CD14-positive monocyte (primary cell): ENCODE results near the gene CAMTA1. TPM values are rescaled to one million over a fixed set of nuclear protein-coding genes. Genes with fewer than 3 reads are reported as not detected.
A peak's percentile ranks its signal among the peaks of the same experiment; 100 is the strongest.

Experiments used
- DNase-seq, 3 donors: peaks; one replicate each; pipeline ENCODE4 v3.0.0-alpha.2; 2011 to 2022
- H2AFZ ChIP-seq: 2 replicates; pipeline ENCODE4 v1.6.0; 2012; ENCODE audit warnings: mild to moderate bottlenecking, low read depth, low read length, inconsistent platforms; ENCODE audit not compliant: insufficient read depth, poor library complexity, severe bottlenecking
- H3K27ac ChIP-seq, 2 donors: 1 replicate in 1 of 2; 2 replicates in 1 of 2; pipeline ENCODE4 v1.5.1; 2012 to 2013; ENCODE audit warnings: low read length in 2 of 2, control low read depth in 1 of 2, inconsistent platforms in 1 of 2, low read depth in 1 of 2, mild to moderate bottlenecking in 1 of 2
- H3K27me3 ChIP-seq, 2 donors: one replicate each; pipeline versions ENCODE4 v1.6.0 to v1.6.1; 2011 to 2013; ENCODE audit warnings: low read length in 2 of 2; ENCODE audit not compliant: control insufficient read depth in 2 of 2, insufficient read depth in 2 of 2
- H3K36me3 ChIP-seq, 2 donors: replicated peaks in 1 of 2; 1 replicate in 1 of 2; 2 replicates in 1 of 2; pipeline versions ENCODE4 v1.5.1 to v1.6.1; 2012 to 2013; ENCODE audit warnings: low read length in 2 of 2, control low read depth in 1 of 2, inconsistent platforms in 1 of 2, mild to moderate bottlenecking in 1 of 2; ENCODE audit not compliant: insufficient read depth in 2 of 2, control insufficient read depth in 1 of 2
- H3K4me1 ChIP-seq, 2 donors: 1 replicate in 1 of 2; 2 replicates in 1 of 2; pipeline versions ENCODE4 v1.5.1 to v1.6.1; 2012 to 2013; ENCODE audit warnings: low read length in 2 of 2, control low read depth in 1 of 2, inconsistent platforms in 1 of 2, mild to moderate bottlenecking in 1 of 2, moderate library complexity in 1 of 2; ENCODE audit not compliant: insufficient read depth in 2 of 2, control insufficient read depth in 1 of 2
- H3K4me2 ChIP-seq: replicated peaks from 2 replicates; pipeline ENCODE3; 2012; ENCODE audit warnings: low read length, moderate library complexity, mild to moderate bottlenecking; ENCODE audit not compliant: poor library complexity, severe bottlenecking; ENCODE audit errors: extremely low read depth
- H3K4me3 ChIP-seq, 3 experiments: fragments of 200-600 bp in 1 of 3; sonication (generic) in 1 of 3; replicated peaks in 1 of 3; 1 replicate in 2 of 3; 2 replicates in 1 of 3; pipeline ENCODE4 v1.5.1; 2011 to 2013; ENCODE audit warnings: low read length in 3 of 3, mild to moderate bottlenecking in 3 of 3, control low read depth in 2 of 3, low read depth in 2 of 3, inconsistent platforms in 1 of 3, moderate library complexity in 1 of 3
- H3K79me2 ChIP-seq: 2 replicates; pipeline ENCODE4 v1.6.0; 2012; ENCODE audit warnings: mild to moderate bottlenecking, control low read depth, inconsistent platforms, low read length, moderate library complexity; ENCODE audit not compliant: insufficient read depth
- H3K9ac ChIP-seq: 2 replicates; pipeline ENCODE4 v1.6.0; 2017; ENCODE audit warnings: low read length, mild to moderate bottlenecking; ENCODE audit not compliant: insufficient read depth, poor library complexity, severe bottlenecking
- H3K9me3 ChIP-seq, 2 donors: replicated peaks in 1 of 2; 1 replicate in 1 of 2; 2 replicates in 1 of 2; pipeline versions ENCODE4 v1.5.1 to v1.6.1; 2012 to 2013; ENCODE audit warnings: low read length in 2 of 2, control low read depth in 1 of 2; ENCODE audit not compliant: control insufficient read depth in 1 of 2, insufficient read depth in 1 of 2
- H4K20me1 ChIP-seq: 2 replicates; pipeline ENCODE4 v1.6.0; 2012; ENCODE audit warnings: mild to moderate bottlenecking, low read length, control low read depth, moderate library complexity; ENCODE audit not compliant: insufficient read depth
- H3K27ac Mint-ChIP-seq, 7 donors: one replicate each; pipeline ENCODE4 v1.8.0; 2020; ENCODE audit warnings: mild to moderate bottlenecking in 7 of 7, mixed read lengths in 7 of 7, moderate library complexity in 6 of 7, inconsistent platforms in 2 of 7
- H3K27me3 Mint-ChIP-seq, 3 donors: one replicate each; pipeline ENCODE4 v1.8.0; 2021 to 2022; ENCODE audit warnings: low read depth in 3 of 3, mild to moderate bottlenecking in 3 of 3, mixed read lengths in 3 of 3, moderate library complexity in 3 of 3, inconsistent platforms in 1 of 3
- H3K36me3 Mint-ChIP-seq, 2 donors: one replicate each; pipeline ENCODE4 v1.8.0; 2020; ENCODE audit warnings: mixed read lengths in 2 of 2, inconsistent platforms in 1 of 2, mild to moderate bottlenecking in 1 of 2
- H3K4me1 Mint-ChIP-seq: one replicate; pipeline ENCODE4 v1.8.0; 2020; ENCODE audit warnings: mild to moderate bottlenecking, mixed read lengths
- H3K4me3 Mint-ChIP-seq, 2 donors: one replicate each; pipeline ENCODE4 v1.8.0; 2020; ENCODE audit warnings: mild to moderate bottlenecking in 2 of 2, mixed read lengths in 2 of 2, moderate library complexity in 1 of 2
- H3K9me3 Mint-ChIP-seq, 7 donors: one replicate each; pipeline ENCODE4 v1.8.0; 2020 to 2022; ENCODE audit warnings: mixed read lengths in 7 of 7, mild to moderate bottlenecking in 6 of 7, moderate library complexity in 6 of 7, inconsistent platforms in 2 of 7
- WGBS: methylation state at CpG from one replicate; pipeline ENCODE4 v1.1.5; 2013; ENCODE audit warnings: missing lambda C conversion rate; ENCODE audit not compliant: insufficient coverage; 5-methylcytosine and 5-hydroxymethylcytosine counted together
- intact Hi-C, 2 donors: fragments of 100-400 bp; cut with micrococcal nuclease; formaldehyde crosslinking; loops; one replicate each; pipeline versions ENCODE4 v1.15.0 to v1.15.1; 2023
- polyA plus RNA-seq, 3 donors: library from polyadenylated mRNA; depleted of rRNA in 1 of 3; unstranded in 2 of 3; stranded (reverse) in 1 of 3; fragments of 300-500 nt in 2 of 3; fragments of >200 nt in 1 of 3; fragmentation: Illumina TruSeq in 2 of 3; gene quantifications; 1 replicate in 2 of 3; 2 replicates in 1 of 3; pipeline ENCODE4 v1.2.3, GENCODE V29; 2012 to 2021
- TF ChIP-seq, protein P1 (sequence below): fragments of 200-600 bp; IDR thresholded peaks from one replicate; pipeline ENCODE4 v1.8.0; 2022; ENCODE audit warnings: antibody characterized with exemption, mild to moderate bottlenecking

CAMTA1 gene
- polyA plus RNA-seq, 3 donors: 52.0 to 89.6 (median 78.3) TPM

DNA sequence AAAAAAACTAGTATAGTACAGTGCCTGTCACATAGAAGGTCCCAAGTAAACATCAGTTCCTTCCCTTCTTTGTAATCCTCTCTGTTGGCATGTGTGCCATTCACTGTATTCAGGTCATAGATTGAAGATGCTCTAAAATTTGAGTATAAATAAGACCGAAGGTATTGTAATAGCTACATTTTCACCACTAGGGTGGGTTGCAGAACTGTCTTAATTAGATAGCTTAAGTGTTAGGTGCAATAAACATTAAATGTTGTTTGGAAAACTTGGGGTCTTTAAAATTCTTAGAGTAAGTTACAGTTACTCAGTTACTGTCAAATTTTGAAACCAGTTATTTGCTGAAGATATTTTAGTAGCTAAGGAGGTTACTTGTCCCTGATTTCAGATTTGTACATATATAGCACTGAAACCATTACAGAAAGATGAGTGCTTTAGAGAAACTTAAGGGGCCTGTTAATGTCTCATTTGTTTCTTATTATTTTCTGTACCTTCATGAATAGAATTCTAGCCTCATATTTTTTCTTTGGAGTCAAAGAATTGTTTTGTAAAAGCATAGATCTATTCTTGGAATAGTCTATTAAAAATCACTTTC lies 1023.1 kb downstream of the CAMTA1 start:
- H3K27ac ChIP-seq: no peak overlapping the region
- H2AFZ ChIP-seq: no peak overlapping the region
- Mint-ChIP-seq H3K27me3 (peaks cover 0 to 1% (median 0%) of the 10 kb centered on the region in 3 donors), H3K4me3 (no peak overlapping the region), H3K9me3 (peaks cover 3 to 7% (median 4%) of the 10 kb centered on the region in 7 donors), H3K36me3 (peaks cover 0 to 28% of the 10 kb centered on the region in 2 donors), H3K4me1 (peaks cover 6% of the 10 kb centered on the region), H3K27ac (peak overlapping the region in 1 of 7 donors; percentile 50)
- no peak overlapping the region for H3K4me3 ChIP-seq
- H3K9me3 ChIP-seq: peaks cover 1 to 3% of the 10 kb centered on the region in 2 donors
- no peaks in the 10 kb centered on the region for H3K27me3 ChIP-seq
- no peaks in the 10 kb centered on the region for H3K79me2 ChIP-seq
- H3K9ac ChIP-seq: no peak overlapping the region
- H3K4me1 ChIP-seq: no peaks in the 10 kb centered on the region
- peak in 2 of 3 donors; percentile 31 to 36 for DNase-seq
- H4K20me1 ChIP-seq: no peaks in the 10 kb centered on the region
- TF ChIP-seq, protein P1, sequence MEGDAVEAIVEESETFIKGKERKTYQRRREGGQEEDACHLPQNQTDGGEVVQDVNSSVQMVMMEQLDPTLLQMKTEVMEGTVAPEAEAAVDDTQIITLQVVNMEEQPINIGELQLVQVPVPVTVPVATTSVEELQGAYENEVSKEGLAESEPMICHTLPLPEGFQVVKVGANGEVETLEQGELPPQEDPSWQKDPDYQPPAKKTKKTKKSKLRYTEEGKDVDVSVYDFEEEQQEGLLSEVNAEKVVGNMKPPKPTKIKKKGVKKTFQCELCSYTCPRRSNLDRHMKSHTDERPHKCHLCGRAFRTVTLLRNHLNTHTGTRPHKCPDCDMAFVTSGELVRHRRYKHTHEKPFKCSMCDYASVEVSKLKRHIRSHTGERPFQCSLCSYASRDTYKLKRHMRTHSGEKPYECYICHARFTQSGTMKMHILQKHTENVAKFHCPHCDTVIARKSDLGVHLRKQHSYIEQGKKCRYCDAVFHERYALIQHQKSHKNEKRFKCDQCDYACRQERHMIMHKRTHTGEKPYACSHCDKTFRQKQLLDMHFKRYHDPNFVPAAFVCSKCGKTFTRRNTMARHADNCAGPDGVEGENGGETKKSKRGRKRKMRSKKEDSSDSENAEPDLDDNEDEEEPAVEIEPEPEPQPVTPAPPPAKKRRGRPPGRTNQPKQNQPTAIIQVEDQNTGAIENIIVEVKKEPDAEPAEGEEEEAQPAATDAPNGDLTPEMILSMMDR: peak; percentile 73
- intact Hi-C loops: loop anchor here in 1 of 2 donors (5.0 kb wide), 1 partner anchor 94 kb away; no protein-coding TSS in a partner anchor
- no peaks in the 10 kb centered on the region for H3K36me3 ChIP-seq
- WGBS: no CpG with 5 or more reads among the region's 1 CpG
- no peak overlapping the region for H3K4me2 ChIP-seq

DNA sequence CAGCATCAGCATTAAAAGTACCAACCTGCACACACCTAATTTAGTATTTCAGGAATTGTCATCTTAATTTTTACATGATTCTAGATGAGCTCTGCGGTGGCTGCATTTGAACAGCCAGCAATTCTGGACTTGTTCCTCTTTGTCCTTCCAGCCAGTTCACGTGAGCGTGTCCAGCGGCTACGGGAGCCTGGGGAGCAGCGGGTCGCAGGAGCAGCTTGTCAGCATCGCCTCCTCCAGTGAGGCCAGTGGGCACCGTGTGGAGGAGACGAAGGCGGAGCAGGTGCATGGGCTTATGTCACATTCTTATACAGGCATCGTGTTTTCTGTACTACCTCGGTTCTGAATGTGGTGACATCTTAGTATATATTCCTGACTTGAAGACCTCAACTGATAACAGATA lies 1024.5 kb downstream of the CAMTA1 start:
- Histone ChIP-seq H4K20me1 (no peaks in the 10 kb centered on the region), H3K4me2 (no peak overlapping the region), H3K4me1 (no peaks in the 10 kb centered on the region), H3K27ac (no peak overlapping the region), H3K9me3 (peaks cover 8 to 12% of the 10 kb centered on the region in 2 donors), H3K79me2 (no peaks in the 10 kb centered on the region), H3K27me3 (no peaks in the 10 kb centered on the region), H2AFZ (no peak overlapping the region), H3K9ac (no peak overlapping the region), H3K36me3 (no peaks in the 10 kb centered on the region), H3K4me3 (no peak overlapping the region)
- WGBS: 96% methylated on average over 11 of the region's 13 CpGs
- intact Hi-C loops: loop anchor here in 1 of 2 donors (5.0 kb wide), 1 partner anchor 93 kb away; no protein-coding TSS in a partner anchor
- Mint-ChIP-seq H3K27ac (no peak overlapping the region), H3K4me1 (peaks cover 6% of the 10 kb centered on the region), H3K27me3 (peaks cover 0 to 1% (median 0%) of the 10 kb centered on the region in 3 donors), H3K4me3 (no peak overlapping the region), H3K36me3 (peaks cover 5 to 32% of the 10 kb centered on the region in 2 donors), H3K9me3 (peaks cover 13 to 18% (median 14%) of the 10 kb centered on the region in 7 donors)
- TF ChIP-seq, protein P1: no peak
- no peak for DNase-seq
